Measurements from ENCODE around the gene DACH1. TPM values are rescaled to one million over a fixed set of nuclear protein-coding genes. Genes with fewer than 3 reads are reported as not detected.
"Not testable (repeated sequence)": the region's sequence is repeated elsewhere in the genome, so short reads cannot be mapped to it uniquely, and the experiment has no call there.

Gene DACH1
- total RNA-seq, 2 donors from 2014 or later, result not detected

- H3K36me3 Mint-ChIP-seq, result no peaks in the 10 kb centered on the region
- H3K9me3 Mint-ChIP-seq, result no peaks in the 10 kb centered on the region
- no peak for DNase-seq (ENCODE audit: low spot score in 2 of 2)
- H3K27ac Mint-ChIP-seq, result no peak overlapping the region
- ATAC-seq, result no peak
Measured at GRCh38 chr13:71854401-71854800, 12.6 kb downstream of the DACH1 start.

- DNase-seq (ENCODE audit: low spot score in 2 of 2) (no peak), ATAC-seq (no peak)
- Mint-ChIP-seq H3K27ac (no peak overlapping the region), H3K9me3 (peaks cover 0 to 2% of the 10 kb centered on the region in 2 donors), H3K36me3 (no peaks in the 10 kb centered on the region)
Measured at GRCh38 chr13:71853725-71854124, 13.3 kb downstream of the DACH1 start.

- no peak for DNase-seq (ENCODE audit: low spot score in 2 of 2)
- Mint-ChIP-seq H3K27ac (no peak overlapping the region), H3K36me3 (no peaks in the 10 kb centered on the region), H3K9me3 (peaks cover 0 to 4% of the 10 kb centered on the region in 2 donors)
- no peak for ATAC-seq
Measured at GRCh38 chr13:71852736-71853135, 14.3 kb downstream of the DACH1 start.

- no peaks in the 10 kb centered on the region for H3K36me3 Mint-ChIP-seq
- DNase-seq (ENCODE audit: low spot score in 2 of 2) (no peak), ATAC-seq (no peak)
- no peak overlapping the region for H3K27ac Mint-ChIP-seq
- H3K9me3 Mint-ChIP-seq, result peaks cover 0 to 4% of the 10 kb centered on the region in 2 donors
Measured at GRCh38 chr13:71851498-71852409, 15.2 kb downstream of the DACH1 start.

GRCh38 chr13:71842003-71842402 is 25.0 kb downstream of the DACH1 start:
- Mint-ChIP-seq H3K27ac (no peak overlapping the region), H3K36me3 (no peaks in the 10 kb centered on the region), H3K9me3 (no peaks in the 10 kb centered on the region)
- no peak for DNase-seq (ENCODE audit: low spot score in 2 of 2)
- no peak for ATAC-seq

- DNase-seq (ENCODE audit: low spot score in 2 of 2) (no peak), ATAC-seq (no peak)
- H3K9me3 Mint-ChIP-seq, result peaks cover 0 to 3% of the 10 kb centered on the region in 2 donors
- H3K27ac Mint-ChIP-seq, result no peak overlapping the region
- no peaks in the 10 kb centered on the region for H3K36me3 Mint-ChIP-seq
Measured at GRCh38 chr13:71838842-71839241, 28.2 kb downstream of the DACH1 start.

GRCh38 chr13:71837582-71837981 is 29.4 kb downstream of the DACH1 start:
- not testable (repeated sequence) for DNase-seq (ENCODE audit: low spot score in 2 of 2); ATAC-seq; H3K36me3 Mint-ChIP-seq; H3K27ac Mint-ChIP-seq; H3K9me3 Mint-ChIP-seq

GRCh38 chr13:71831716-71832115 is 35.3 kb downstream of the DACH1 start:
- Mint-ChIP-seq H3K9me3 (peaks cover 0 to 2% of the 10 kb centered on the region in 2 donors), H3K36me3 (no peaks in the 10 kb centered on the region)

GRCh38 chr13:71830736-71831135 is 36.3 kb downstream of the DACH1 start:
- Mint-ChIP-seq H3K36me3 (no peaks in the 10 kb centered on the region), H3K9me3 (no peaks in the 10 kb centered on the region), H3K27ac (no peak overlapping the region)
- DNase-seq (ENCODE audit: low spot score in 2 of 2), result no peak
- ATAC-seq, result no peak

More at GRCh38 chr13:71831716-71832115, 35.3 kb downstream of the DACH1 start:
- DNase-seq (ENCODE audit: low spot score in 2 of 2) (no peak), ATAC-seq (no peak)
- H3K27ac Mint-ChIP-seq, result no peak overlapping the region

GRCh38 chr13:71830323-71830722 is 36.7 kb downstream of the DACH1 start:
- DNase-seq (ENCODE audit: low spot score in 2 of 2) (no peak), ATAC-seq (no peak)
- Mint-ChIP-seq H3K27ac (no peak overlapping the region), H3K9me3 (no peaks in the 10 kb centered on the region), H3K36me3 (no peaks in the 10 kb centered on the region)

GRCh38 chr13:71829547-71829946 is 37.5 kb downstream of the DACH1 start:
- ATAC-seq, result no peak
- H3K27ac Mint-ChIP-seq, result no peak overlapping the region

GRCh38 chr13:71828564-71828963 is 38.4 kb downstream of the DACH1 start:
- no peaks in the 10 kb centered on the region for H3K36me3 Mint-ChIP-seq
- no peaks in the 10 kb centered on the region for H3K9me3 Mint-ChIP-seq
- DNase-seq (ENCODE audit: low spot score in 2 of 2) (no peak), ATAC-seq (no peak)
- no peak overlapping the region for H3K27ac Mint-ChIP-seq

More at GRCh38 chr13:71829547-71829946, 37.5 kb downstream of the DACH1 start:
- DNase-seq (ENCODE audit: low spot score in 2 of 2), result no peak
- H3K36me3 Mint-ChIP-seq, result no peaks in the 10 kb centered on the region
- no peaks in the 10 kb centered on the region for H3K9me3 Mint-ChIP-seq

GRCh38 chr13:71828117-71828516 is 38.9 kb downstream of the DACH1 start:
- Mint-ChIP-seq H3K27ac (no peak overlapping the region), H3K9me3 (no peaks in the 10 kb centered on the region), H3K36me3 (no peaks in the 10 kb centered on the region)
- peak in 1 of 2 donors; percentile 52 for ATAC-seq
- DNase-seq (ENCODE audit: low spot score in 2 of 2), result no peak

- no peaks in the 10 kb centered on the region for H3K9me3 Mint-ChIP-seq
- ATAC-seq (no peak), DNase-seq (ENCODE audit: low spot score in 2 of 2) (no peak)
Measured at GRCh38 chr13:71827241-71827640, 39.8 kb downstream of the DACH1 start.

GRCh38 chr13:71820699-71821098 is 46.3 kb downstream of the DACH1 start:
- Mint-ChIP-seq H3K9me3 (peaks cover 0 to 4% of the 10 kb centered on the region in 2 donors), H3K36me3 (no peaks in the 10 kb centered on the region), H3K27ac (no peak overlapping the region)
- DNase-seq (ENCODE audit: low spot score in 2 of 2) (no peak), ATAC-seq (no peak)

More at GRCh38 chr13:71827241-71827640, 39.8 kb downstream of the DACH1 start:
- Mint-ChIP-seq H3K27ac (no peak overlapping the region), H3K36me3 (no peaks in the 10 kb centered on the region)

- Mint-ChIP-seq H3K36me3 (no peaks in the 10 kb centered on the region), H3K27ac (no peak overlapping the region), H3K9me3 (peaks cover 0 to 7% of the 10 kb centered on the region in 2 donors)
- DNase-seq (ENCODE audit: low spot score in 2 of 2), result no peak
- no peak for ATAC-seq
Measured at GRCh38 chr13:71817335-71817734, 49.7 kb downstream of the DACH1 start.

- no peaks in the 10 kb centered on the region for H3K36me3 Mint-ChIP-seq
- no peak overlapping the region for H3K27ac Mint-ChIP-seq
- no peak for ATAC-seq
- H3K9me3 Mint-ChIP-seq, result peaks cover 0 to 7% of the 10 kb centered on the region in 2 donors
- DNase-seq (ENCODE audit: low spot score in 2 of 2), result no peak
Measured at GRCh38 chr13:71814806-71815360, 52.1 kb downstream of the DACH1 start.

- DNase-seq (ENCODE audit: low spot score in 2 of 2) (no peak), ATAC-seq (no peak)
- Mint-ChIP-seq H3K36me3 (no peaks in the 10 kb centered on the region), H3K9me3 (peaks cover 0 to 3% of the 10 kb centered on the region in 2 donors), H3K27ac (no peak overlapping the region)
Measured at GRCh38 chr13:71813187-71813586, 53.8 kb downstream of the DACH1 start.
